IMR-90 (cell line): ENCODE data around the gene DEK.

Source experiments
- TF ChIP-seq, protein P1 (sequence below): conservative IDR thresholded peaks from 2 replicates; pipeline ENCODE4 v1.5.1; 2012; ENCODE audit warnings: mild to moderate bottlenecking, low read depth, low read length, improper control_type of control experiment
- TF ChIP-seq, protein P2 (sequence below): fragments of 150-350 bp; IDR thresholded peaks from 2 replicates; pipeline ENCODE4 v1.6.1; 2017; ENCODE audit warnings: mild to moderate bottlenecking, antibody characterized with exemption, low read length, low read depth

DNA sequence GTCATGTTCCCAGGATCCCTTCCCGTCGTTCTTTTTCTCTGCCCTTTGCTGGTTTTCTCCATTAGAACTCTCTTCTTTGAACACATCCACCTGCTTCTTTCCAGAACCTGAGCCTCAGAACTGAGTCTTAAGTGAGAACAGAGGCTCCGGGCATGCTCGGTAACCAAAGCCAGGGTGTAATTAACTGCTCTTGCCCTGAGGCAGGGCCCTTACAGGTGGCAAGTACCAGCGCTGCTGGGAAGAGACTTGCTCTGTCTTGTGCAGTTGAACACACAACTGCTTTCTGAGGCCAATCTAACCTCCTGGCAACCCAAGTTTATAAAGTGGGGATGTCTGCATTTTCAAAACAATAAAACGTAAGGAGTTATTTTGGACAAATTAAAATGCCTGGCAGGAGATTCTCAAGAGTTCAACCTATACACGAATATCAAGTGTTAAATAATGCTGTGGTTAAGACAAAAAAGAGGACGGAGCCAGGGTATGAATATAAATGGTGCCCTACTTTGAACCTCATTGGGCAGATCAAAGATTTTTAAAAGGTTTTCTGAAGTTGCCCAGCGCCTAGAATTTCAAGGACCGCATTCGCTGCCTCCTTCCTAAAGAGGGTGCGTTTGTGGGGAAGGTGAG lies 12.4 kb upstream of the DEK start:
- TF ChIP-seq, protein P1, sequence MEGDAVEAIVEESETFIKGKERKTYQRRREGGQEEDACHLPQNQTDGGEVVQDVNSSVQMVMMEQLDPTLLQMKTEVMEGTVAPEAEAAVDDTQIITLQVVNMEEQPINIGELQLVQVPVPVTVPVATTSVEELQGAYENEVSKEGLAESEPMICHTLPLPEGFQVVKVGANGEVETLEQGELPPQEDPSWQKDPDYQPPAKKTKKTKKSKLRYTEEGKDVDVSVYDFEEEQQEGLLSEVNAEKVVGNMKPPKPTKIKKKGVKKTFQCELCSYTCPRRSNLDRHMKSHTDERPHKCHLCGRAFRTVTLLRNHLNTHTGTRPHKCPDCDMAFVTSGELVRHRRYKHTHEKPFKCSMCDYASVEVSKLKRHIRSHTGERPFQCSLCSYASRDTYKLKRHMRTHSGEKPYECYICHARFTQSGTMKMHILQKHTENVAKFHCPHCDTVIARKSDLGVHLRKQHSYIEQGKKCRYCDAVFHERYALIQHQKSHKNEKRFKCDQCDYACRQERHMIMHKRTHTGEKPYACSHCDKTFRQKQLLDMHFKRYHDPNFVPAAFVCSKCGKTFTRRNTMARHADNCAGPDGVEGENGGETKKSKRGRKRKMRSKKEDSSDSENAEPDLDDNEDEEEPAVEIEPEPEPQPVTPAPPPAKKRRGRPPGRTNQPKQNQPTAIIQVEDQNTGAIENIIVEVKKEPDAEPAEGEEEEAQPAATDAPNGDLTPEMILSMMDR = no peak
- TF ChIP-seq, protein P2, sequence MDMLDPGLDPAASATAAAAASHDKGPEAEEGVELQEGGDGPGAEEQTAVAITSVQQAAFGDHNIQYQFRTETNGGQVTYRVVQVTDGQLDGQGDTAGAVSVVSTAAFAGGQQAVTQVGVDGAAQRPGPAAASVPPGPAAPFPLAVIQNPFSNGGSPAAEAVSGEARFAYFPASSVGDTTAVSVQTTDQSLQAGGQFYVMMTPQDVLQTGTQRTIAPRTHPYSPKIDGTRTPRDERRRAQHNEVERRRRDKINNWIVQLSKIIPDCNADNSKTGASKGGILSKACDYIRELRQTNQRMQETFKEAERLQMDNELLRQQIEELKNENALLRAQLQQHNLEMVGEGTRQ = no peak
